Right hindlimb (tissue), 1 donor: ENCODE data around the gene BTBD19.

Experiments used
- DNase-seq: peaks from one replicate; pipeline ENCODE4 v3.0.0-alpha.2; 2018

Gene BTBD19

DNA sequence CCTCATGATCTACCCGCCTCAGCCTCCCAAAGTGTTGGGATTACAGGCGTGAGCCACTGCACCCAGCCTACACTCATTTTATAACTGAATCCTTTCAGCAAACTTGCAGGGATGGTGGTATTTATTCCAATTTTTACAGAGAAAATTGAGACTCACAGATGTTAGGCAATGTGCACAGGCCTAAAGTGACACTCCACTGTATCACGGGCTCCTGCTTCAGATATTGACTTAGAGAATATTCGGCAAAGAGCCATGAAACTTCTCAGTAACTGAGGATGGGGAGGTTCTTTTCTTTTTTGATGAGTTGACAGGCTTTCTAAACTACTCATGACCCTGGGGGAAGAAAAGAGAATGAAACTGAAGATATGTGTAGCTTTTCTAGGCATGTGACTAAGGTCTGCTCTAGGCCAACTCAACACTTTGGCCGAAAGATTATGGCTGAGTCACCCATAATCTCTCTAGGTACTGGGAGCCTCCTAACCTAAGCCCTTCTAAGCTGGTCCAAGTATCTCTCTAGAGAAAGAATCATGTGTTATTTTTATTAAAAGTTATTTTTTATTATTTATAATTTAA is 54.6 kb downstream of the BTBD19 start:
- no peak for DNase-seq
